NCI-H1417 treated with DMSO at 0.1 percent for 48 hours (cell line): ENCODE measurements around the gene PLAGL2.

Experiments
- DNase-seq: peaks from one replicate; lab custom pipeline; 2025; lab: John Stamatoyannopoulos, UW

Gene PLAGL2

GRCh38 chr20:32231245-32231644, 23.7 kb upstream of the PLAGL2 start:
- DNase-seq, result no peak

GRCh38 chr20:32230707-32231106, 23.2 kb upstream of the PLAGL2 start:
- no peak for DNase-seq

- DNase-seq, result no peak
These were observed 21.8 kb upstream of the PLAGL2 start for GRCh38 chr20:32229251-32229747.

- no peak for DNase-seq
These were observed 20.5 kb upstream of the PLAGL2 start for GRCh38 chr20:32227744-32228688.

- no peak for DNase-seq
These were observed 19.8 kb upstream of the PLAGL2 start for GRCh38 chr20:32227306-32227705.

- DNase-seq, result no peak
These were observed 18.8 kb upstream of the PLAGL2 start for GRCh38 chr20:32226391-32226790.

- no peak for DNase-seq
These were observed 16.9 kb upstream of the PLAGL2 start for GRCh38 chr20:32224463-32224862.

- no peak for DNase-seq
These were observed 10.8 kb upstream of the PLAGL2 start for GRCh38 chr20:32218156-32218900.

GRCh38 chr20:32216179-32217142, 8.9 kb upstream of the PLAGL2 start:
- DNase-seq, result no peak

- no peak for DNase-seq
These were observed 8.2 kb upstream of the PLAGL2 start for GRCh38 chr20:32215729-32216128.

GRCh38 chr20:32215147-32215546, 7.6 kb upstream of the PLAGL2 start:
- no peak for DNase-seq

- no peak for DNase-seq
These were observed 6.3 kb upstream of the PLAGL2 start for GRCh38 chr20:32213870-32214269.

GRCh38 chr20:32209850-32210605, 2.5 kb upstream of the PLAGL2 start:
- DNase-seq, result no peak

GRCh38 chr20:32208499-32209154, 1.1 kb upstream of the PLAGL2 start:
- DNase-seq, result no peak

- no peak for DNase-seq
These were observed 550 bp downstream of the PLAGL2 start for GRCh38 chr20:32206760-32207625.

- no peak for DNase-seq
These were observed 1.4 kb downstream of the PLAGL2 start for GRCh38 chr20:32205843-32206759.

GRCh38 chr20:32205110-32205842, 2.3 kb downstream of the PLAGL2 start:
- no peak for DNase-seq
